OCI-LY3 (cell line): ENCODE measurements around the gene CCDC110.

ENCODE experiments used
- CTCF ChIP-seq: fragments of 200-600, 300-600 bp; sonication (generic); IDR thresholded peaks from 2 replicates; pipeline ENCODE4 v1.5.1; 2014; ENCODE audit warnings: antibody characterized with exemption, low read length, low read depth
- EZH2phosphoT487 ChIP-seq: fragments of 200-600 bp; shearing (Covaris generic); IDR thresholded peaks from 2 replicates; pipeline ENCODE4 v1.6.1; 2018; ENCODE audit warnings: antibody characterized with exemption, mixed run types, low read depth

- TF ChIP-seq CTCF: no peak
- no peak for TF ChIP-seq EZH2phosphoT487
Observed at GRCh38 chr4:185464183-185464582, 7.3 kb downstream of the CCDC110 start.
